GM12878 (cell line): Measurements from ENCODE around the gene UTP25. TPM values are rescaled to one million over a fixed set of nuclear protein-coding genes. Genes with fewer than 3 reads are reported as not detected.

Experiments used
- ATAC-seq: fragments of 200-7000 bp; cut with Tn5 transposase; 3 replicates; pipeline ENCODE4 v1.9.1; 2020; ENCODE audit warnings: mild to moderate bottlenecking, moderate library complexity
- BruUV-seq: library from RNA; stranded (reverse); fragments of 400-500 nt; replicated peaks from 2 replicates; lab custom pipeline; 2021; lab: Mats Ljungman, UMichigan
- CTCF ChIA-PET: fragments of 300-600 bp; sonication (Branson Sonifier 250); formaldehyde crosslinking; extraction: SDS; loops from one replicate; lab custom pipeline; 2021; ENCODE audit warnings: inconsistent platforms; lab: Yijun Ruan, JAX
- POLR2A ChIA-PET: fragments of 350-600 bp; formaldehyde crosslinking; extraction: SDS; loops from one replicate; lab custom pipeline; 2021; ENCODE audit warnings: inconsistent platforms; lab: Charles Lee
- RAD21 ChIA-PET: fragments of 300-600 bp; sonication (Branson Sonifier 250); formaldehyde crosslinking; loops from one replicate; lab custom pipeline; 2023; ENCODE audit warnings: antibody characterized with exemption; ENCODE audit not compliant: unreplicated experiment; lab: Charles Lee
- SMC1A ChIA-PET: fragments of 300-600 bp; sonication (Branson Sonifier 250); formaldehyde crosslinking; loops from one replicate; lab custom pipeline; 2023; ENCODE audit not compliant: unreplicated experiment, uncharacterized antibody; lab: Charles Lee
- DNase-seq: peaks from one replicate; pipeline ENCODE4 v3.0.0-alpha.2; 2011; ENCODE audit warnings: low read depth, low spot score
- FAIRE-seq: peaks from 3 replicates; lab custom pipeline; 2011; peaks lifted over from hg19 to GRCh38; lab: Jason Lieb, UNC
- H2AFZ ChIP-seq: 2 replicates; pipeline ENCODE4 v1.6.0; 2011; ENCODE audit warnings: low read depth, low read length, control low read depth; ENCODE audit not compliant: control insufficient read depth
- H3K27ac ChIP-seq: 2 replicates; pipeline ENCODE4 v1.5.1; 2011; ENCODE audit warnings: control low read depth; ENCODE audit not compliant: control insufficient read depth, insufficient read depth
- H3K27me3 ChIP-seq, 2 experiments: replicated peaks in 1 of 2; 2 replicates each; pipeline versions ENCODE4 v1.6.0 to v1.6.1; 2011; ENCODE audit warnings: low read length in 1 of 2; ENCODE audit not compliant: control insufficient read depth in 2 of 2, insufficient read depth in 2 of 2
- H3K36me3 ChIP-seq, 2 experiments: 2 replicates each; pipeline ENCODE4 v1.5.1; 2011; ENCODE audit warnings: low read length in 1 of 2; ENCODE audit not compliant: control insufficient read depth in 2 of 2, insufficient read depth in 2 of 2
- H3K4me1 ChIP-seq: 2 replicates; pipeline ENCODE4 v1.6.1; 2011; ENCODE audit warnings: mild to moderate bottlenecking, low read length, moderate library complexity, mixed read lengths; ENCODE audit not compliant: control insufficient read depth, insufficient read depth
- H3K4me2 ChIP-seq: 2 replicates; pipeline ENCODE4 v1.6.0; 2011; ENCODE audit warnings: control low read depth; ENCODE audit not compliant: control insufficient read depth, insufficient read depth
- H3K4me3 ChIP-seq: fragments of 200-600 bp; sonication (generic); 2 replicates; pipeline ENCODE4 v1.5.1; 2016
- H3K79me2 ChIP-seq: 2 replicates; pipeline ENCODE4 v1.6.0; 2011; ENCODE audit warnings: low read length; ENCODE audit not compliant: control insufficient read depth, insufficient read depth
- H3K9ac ChIP-seq: 2 replicates; pipeline ENCODE4 v1.8.0; 2011; ENCODE audit warnings: low read length, control low read depth, mixed read lengths; ENCODE audit not compliant: control insufficient read depth, insufficient read depth
- H3K9me3 ChIP-seq: replicated peaks from 3 replicates; pipeline ENCODE4 v1.5.1; 2011; ENCODE audit warnings: mild to moderate bottlenecking, low read length; ENCODE audit not compliant: control insufficient read depth, insufficient read depth
- H4K20me1 ChIP-seq: 2 replicates; pipeline ENCODE4 v1.6.0; 2011; ENCODE audit not compliant: control insufficient read depth, insufficient read depth
- EED ChIP-seq: sonication (generic); IDR thresholded peaks from 2 replicates; pipeline ENCODE4 v1.6.1; 2016; ENCODE audit warnings: antibody characterized with exemption, low read depth
- MAX ChIP-seq: IDR thresholded peaks from 2 replicates; pipeline ENCODE4 v1.6.1; 2012; ENCODE audit warnings: low read depth, low read length, improper control_type of control experiment
- SIX5 ChIP-seq: IDR thresholded peaks from 2 replicates; pipeline ENCODE4 v1.6.1; 2011; ENCODE audit warnings: mild to moderate bottlenecking, low read depth, low read length, moderate library complexity; ENCODE audit not compliant: severe bottlenecking
- SKIL ChIP-seq: fragments of 450-650 bp; IDR thresholded peaks from 2 replicates; pipeline ENCODE4 v1.6.1; 2017; ENCODE audit warnings: mild to moderate bottlenecking, low read depth, inconsistent platforms; ENCODE audit not compliant: poor library complexity, severe bottlenecking
- TCF12 ChIP-seq: IDR thresholded peaks from 2 replicates; pipeline ENCODE4 v1.6.1; 2011; ENCODE audit warnings: low read depth, mild to moderate bottlenecking, low read length
- ZNF592 ChIP-seq: fragments of 450-650 bp; IDR thresholded peaks from 2 replicates; pipeline ENCODE4 v1.6.1; 2017; ENCODE audit warnings: mild to moderate bottlenecking, moderate library complexity
- WGBS: methylation state at CpG from one replicate; pipeline ENCODE4 v1.1.6; 2016; ENCODE audit warnings: low lambda C conversion rate; ENCODE audit not compliant: insufficient replicate concordance, insufficient coverage; ENCODE audit errors: missing lambda C conversion rate; 5-methylcytosine and 5-hydroxymethylcytosine counted together
- in situ Hi-C: fragments of 300-500 bp; cut with MboI; formaldehyde crosslinking; loops from 9 replicates; pipeline ENCODE4 v1.14.3; 2018; ENCODE audit warnings: mixed read lengths
- intact Hi-C: fragments of 100-400 bp; cut with micrococcal nuclease; formaldehyde crosslinking; loops from one replicate; pipeline ENCODE4 v1.14.2; 2022; ENCODE audit not compliant: unreplicated experiment
- polyA plus RNA-seq, 11 experiments: library from polyadenylated mRNA; depleted of rRNA in 4 of 11; unstranded in 6 of 11; stranded (reverse) in 5 of 11; fragments of >200 nt; fragmentation: Nextera tagmentation in 4 of 11; fragmentation: Illumina TruSeq in 1 of 11; extraction: Ambion mirVana in 4 of 11; extraction: Trizol in 1 of 11; gene quantifications; 1 replicate in 1 of 11; 2 replicates in 10 of 11; pipeline versions ENCODE4 v1.2.1 to v1.2.3, GENCODE V29; 2011 to 2016; ENCODE audit warnings: inconsistent platforms in 2 of 11, missing spikeins in 2 of 11, low read depth in 1 of 11
- total RNA-seq, 4 experiments: library from RNA; depleted of rRNA in 3 of 4; stranded (reverse); fragments of >200 nt in 3 of 4; fragmentation: Illumina TruSeq in 1 of 4; extraction: Trizol in 1 of 4; gene quantifications; 2 replicates each; pipeline versions ENCODE4 v1.2.1 to v1.2.3, GENCODE V29; 2013 to 2021

The UTP25 gene
- total and polyA plus RNA-seq, 10 of the 15 experiments (the other 5 are each of a cell fraction or from before 2014, with no cell fraction given) = 3.0 to 13.3 (median 8.5) TPM

DNA sequence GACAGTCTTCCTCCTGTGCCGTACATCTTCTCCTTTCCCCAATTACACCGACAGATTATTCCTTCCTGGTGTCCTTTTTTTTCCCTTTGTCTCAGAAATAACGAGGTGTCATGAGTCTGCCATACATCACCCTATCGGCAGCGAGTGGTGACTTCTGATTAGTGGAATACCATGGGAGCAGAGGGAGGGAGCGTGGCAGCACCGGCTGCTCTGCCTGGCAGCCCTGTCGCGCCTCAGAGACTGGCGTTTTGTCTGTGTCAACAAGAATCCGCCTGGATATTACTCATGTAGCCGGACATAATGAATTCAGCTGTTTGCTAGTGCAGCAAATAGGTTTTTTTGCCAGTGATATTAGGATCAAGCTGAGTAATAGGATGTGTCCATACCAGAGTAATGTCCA lies 51.8 kb downstream of the UTP25 start:
- no peak for FAIRE-seq
- DNase-seq = no peak
- WGBS = 22% methylated on average over 12 of the region's 12 CpGs

More for the DNA sequence above, 51.8 kb downstream of the UTP25 start:
- no peak overlapping the region for H2AFZ ChIP-seq
- no TSS peak for BruUV-seq
- H3K9ac ChIP-seq = no peak overlapping the region
- H3K27me3 ChIP-seq = no peaks in the 10 kb centered on the region; a peak in 1 of 4 replicates
- H3K36me3 ChIP-seq = no peaks in the 10 kb centered on the region
- H3K4me2 ChIP-seq = no peak overlapping the region
- ChIA-PET SMC1A (no interaction called here), RAD21 (interaction anchor here (0.9 kb wide), 1 partner anchor 21 kb away, joined by 3 read pairs; no protein-coding TSS in a partner anchor), CTCF (no interaction called here), POLR2A (no interaction called here)
- no peaks in the 10 kb centered on the region for H4K20me1 ChIP-seq
- H3K4me1 ChIP-seq = no peaks in the 10 kb centered on the region
- no peaks in the 10 kb centered on the region for H3K9me3 ChIP-seq
- no peak overlapping the region for H3K4me3 ChIP-seq
- ATAC-seq = no peak
- TF ChIP-seq SKIL = no peak
- no peak for TF ChIP-seq EED
- TF ChIP-seq SIX5 = no peak
- no peak for TF ChIP-seq MAX
- TF ChIP-seq TCF12 = no peak
- no peak for TF ChIP-seq ZNF592
- intact Hi-C loops (no loop called here), in situ Hi-C loops (no loop called here)
- H3K79me2 ChIP-seq = no peaks in the 10 kb centered on the region
- H3K27ac ChIP-seq = no peak overlapping the region
